ENCODE measurements around the gene BLVRB. TPM values are rescaled to one million over a fixed set of nuclear protein-coding genes. Genes with fewer than 3 reads are reported as not detected.
A peak's percentile ranks its signal among the peaks of the same experiment; 100 is the strongest.
"Not testable (repeated sequence)": the region's sequence is repeated elsewhere in the genome, so short reads cannot be mapped to it uniquely, and the experiment has no call there.

Gene BLVRB
- total RNA-seq, 1 donor, result 33.7 TPM

- no peak for DNase-seq (ENCODE audit: low read depth)
- TF ChIP-seq CTCF (IDR thresholded peaks at IDR 0.05; ENCODE audit: insufficient read depth, low read depth, low read length), result no peak
- no peak overlapping the region for H3K4me3 ChIP-seq (ENCODE audit: low read depth, low read length)
Measured at GRCh38 chr19:40469011-40469410, 3.5 kb upstream of the BLVRB start.

- no peak for TF ChIP-seq CTCF (IDR thresholded peaks at IDR 0.05; ENCODE audit: insufficient read depth, low read depth, low read length)
- peak within 1 kb of the TSS; percentile 50 for H3K4me3 ChIP-seq (ENCODE audit: low read depth, low read length)
- DNase-seq (ENCODE audit: low read depth), result no peak
Measured at GRCh38 chr19:40466985-40467734, 1.6 kb upstream of the BLVRB start, which contains the start of gene SPTBN4. Gene SPTBN4 (plus strand): TSS chr19:40467001. CDS start chr19:40472622, 5,621 bp downstream.

GRCh38 chr19:40466219-40466984 lies 857 bp upstream of the BLVRB start:
- DNase-seq (ENCODE audit: low read depth), result no peak
- H3K4me3 ChIP-seq (ENCODE audit: low read depth, low read length), result peak overlapping the region; percentile 50
- no peak for TF ChIP-seq CTCF (IDR thresholded peaks at IDR 0.05; ENCODE audit: insufficient read depth, low read depth, low read length)

GRCh38 chr19:40465025-40465556 lies 454 bp downstream of the BLVRB start:
- H3K4me3 ChIP-seq (ENCODE audit: low read depth, low read length), result peak overlapping the region; percentile 73
- TF ChIP-seq CTCF (IDR thresholded peaks at IDR 0.05; ENCODE audit: insufficient read depth, low read depth, low read length), result no peak
- DNase-seq (ENCODE audit: low read depth), result peak; percentile 88

GRCh38 chr19:40464059-40465024 lies 1.2 kb downstream of the BLVRB start:
- DNase-seq (ENCODE audit: low read depth), result peak; percentile 89
- peak overlapping the region; percentile 73 for H3K4me3 ChIP-seq (ENCODE audit: low read depth, low read length)
- TF ChIP-seq CTCF (IDR thresholded peaks at IDR 0.05; ENCODE audit: insufficient read depth, low read depth, low read length), result peak; percentile 91

GRCh38 chr19:40463587-40464037 lies 1.9 kb downstream of the BLVRB start:
- DNase-seq (ENCODE audit: low read depth), result peak; percentile 18
- not testable (repeated sequence) for H3K4me3 ChIP-seq (ENCODE audit: low read depth, low read length)

Data from fibroblast of villous mesenchyme (primary cell).